Liver (tissue), 9 donors: ENCODE measurements around the gene TTC39C. TPM values are rescaled to one million over a fixed set of nuclear protein-coding genes. Genes with fewer than 3 reads are reported as not detected.

Source experiments
- DNase-seq: peaks from one replicate; pipeline ENCODE4 v3.0.0-alpha.2; 2017; ENCODE audit warnings: low spot score
- H3K27ac ChIP-seq, 2 donors: one replicate each; pipeline ENCODE4 v1.7.0; 2013; ENCODE audit warnings: inconsistent platforms in 2 of 2, low read length in 2 of 2, control low read depth in 1 of 2, low read depth in 1 of 2, mild to moderate bottlenecking in 1 of 2
- H3K27me3 ChIP-seq, 4 donors: one replicate each; pipeline versions ENCODE4 v1.6.1 to v1.7.0; 2013; ENCODE audit warnings: low read length in 3 of 4, inconsistent platforms in 1 of 4, mild to moderate bottlenecking in 1 of 4, moderate library complexity in 1 of 4; ENCODE audit not compliant: control insufficient read depth in 4 of 4, insufficient read depth in 4 of 4
- H3K36me3 ChIP-seq, 4 donors: one replicate each; pipeline versions ENCODE4 v1.6.1 to v1.7.0; 2013; ENCODE audit warnings: low read length in 3 of 4, mild to moderate bottlenecking in 3 of 4, low read depth in 1 of 4, moderate library complexity in 1 of 4; ENCODE audit not compliant: control insufficient read depth in 4 of 4, insufficient read depth in 3 of 4
- H3K4me1 ChIP-seq, 4 donors: one replicate each; pipeline versions ENCODE4 v1.6.1 to v1.7.0; 2013; ENCODE audit warnings: low read length in 3 of 4, mild to moderate bottlenecking in 3 of 4, moderate library complexity in 1 of 4; ENCODE audit not compliant: control insufficient read depth in 4 of 4, insufficient read depth in 4 of 4
- H3K4me3 ChIP-seq, 3 donors: one replicate each; pipeline versions ENCODE4 v1.6.1 to v1.7.0; 2013; ENCODE audit warnings: low read length in 3 of 3, control low read depth in 1 of 3, low read depth in 1 of 3, mild to moderate bottlenecking in 1 of 3
- H3K9ac ChIP-seq, 2 donors: one replicate each; pipeline ENCODE4 v1.7.0; 2013; ENCODE audit warnings: low read length in 2 of 2, mild to moderate bottlenecking in 2 of 2, moderate library complexity in 2 of 2, control low read depth in 1 of 2, low read depth in 1 of 2
- H3K9me3 ChIP-seq, 4 donors: one replicate each; pipeline versions ENCODE4 v1.6.1 to v1.7.0; 2013; ENCODE audit warnings: low read length in 3 of 4; ENCODE audit not compliant: control insufficient read depth in 4 of 4
- CTCF ChIP-seq: fragments of 150-350 bp; IDR thresholded peaks from 2 replicates; pipeline ENCODE4 v1.5.1; 2017; ENCODE audit warnings: improper control_type of control experiment, low read depth, low read length; ENCODE audit not compliant: missing input control
- EGR1 ChIP-seq, 2 donors: IDR thresholded peaks; 2 replicates each; pipeline ENCODE4 v1.6.1; 2016 to 2018; ENCODE audit warnings: antibody characterized with exemption in 2 of 2, low read depth in 2 of 2
- FOXA1 ChIP-seq: IDR thresholded peaks from 2 replicates; pipeline ENCODE4 v1.6.1; 2016; ENCODE audit warnings: antibody characterized with exemption
- FOXA2 ChIP-seq: IDR thresholded peaks from 2 replicates; pipeline ENCODE4 v1.6.1; 2016; ENCODE audit warnings: antibody characterized with exemption
- GABPA ChIP-seq, 2 donors: IDR thresholded peaks in 1 of 2; conservative IDR thresholded peaks in 1 of 2; 2 replicates each; pipeline ENCODE4 v1.6.1; 2016; ENCODE audit warnings: antibody characterized with exemption in 2 of 2, mild to moderate bottlenecking in 1 of 2, moderate library complexity in 1 of 2
- HNF4A ChIP-seq, 2 donors: conservative IDR thresholded peaks; 2 replicates each; pipeline ENCODE4 v1.6.1; 2016; ENCODE audit warnings: antibody characterized with exemption in 2 of 2, mild to moderate bottlenecking in 2 of 2
- HNF4G ChIP-seq: IDR thresholded peaks from 2 replicates; pipeline ENCODE4 v1.6.1; 2016; ENCODE audit warnings: antibody characterized with exemption
- JUND ChIP-seq, 2 donors: IDR thresholded peaks; 2 replicates each; pipeline ENCODE4 v1.6.1; 2016; ENCODE audit warnings: antibody characterized with exemption in 2 of 2
- NR2F2 ChIP-seq: IDR thresholded peaks from 2 replicates; pipeline ENCODE4 v1.6.1; 2016; ENCODE audit warnings: antibody characterized with exemption
- RAD21 ChIP-seq, 2 donors: IDR thresholded peaks; 2 replicates each; pipeline ENCODE4 v1.6.1; 2016; ENCODE audit warnings: antibody characterized with exemption in 2 of 2, mild to moderate bottlenecking in 2 of 2
- RXRA ChIP-seq, 2 donors: IDR thresholded peaks; 2 replicates each; pipeline ENCODE4 v1.6.1; 2017 to 2018; ENCODE audit warnings: antibody characterized with exemption in 2 of 2, mild to moderate bottlenecking in 1 of 2
- SP1 ChIP-seq: IDR thresholded peaks from 2 replicates; pipeline ENCODE4 v1.6.1; 2018; ENCODE audit warnings: antibody characterized with exemption, mild to moderate bottlenecking
- TAF1 ChIP-seq: conservative IDR thresholded peaks from 2 replicates; pipeline ENCODE4 v1.6.1; 2016; ENCODE audit warnings: antibody characterized with exemption, mild to moderate bottlenecking
- YY1 ChIP-seq: IDR thresholded peaks from 2 replicates; pipeline ENCODE4 v1.6.1; 2016; ENCODE audit warnings: antibody characterized with exemption, mild to moderate bottlenecking
- WGBS: extraction: QIAGEN DNeasy Blood & Tissue Kit; methylation state at CpG from one replicate; pipeline ENCODE4 v1.1.7; 2013; 5-methylcytosine and 5-hydroxymethylcytosine counted together
- polyA plus RNA-seq, 2 donors: library from polyadenylated mRNA; stranded (reverse) in 1 of 2; unstranded in 1 of 2; fragments of 200-250 nt in 1 of 2; fragments of >200 nt in 1 of 2; fragmentation: Nextera tagmentation in 1 of 2; extraction: Ambion mirVana in 1 of 2; gene quantifications; one replicate each; pipeline versions ENCODE4 v1.2.1 to v1.2.3, GENCODE V29; 2013 to 2015
- total RNA-seq, 2 donors: library from RNA; depleted of rRNA; stranded (reverse); fragments of >200 nt; gene quantifications; one replicate each; pipeline ENCODE4 v1.2.3, GENCODE V29; 2014
- TF ChIP-seq, protein P1 (sequence below): IDR thresholded peaks from 2 replicates; pipeline ENCODE4 v1.6.1; 2016; ENCODE audit warnings: antibody characterized with exemption
- TF ChIP-seq, protein P2 (sequence below): IDR thresholded peaks from 2 replicates; pipeline ENCODE4 v1.6.1; 2016; ENCODE audit warnings: antibody characterized with exemption, mild to moderate bottlenecking
- TF ChIP-seq, protein P3 (sequence below): IDR thresholded peaks from 2 replicates; pipeline ENCODE4 v1.6.1; 2016; ENCODE audit warnings: antibody characterized with exemption
- donor health status: healthy.
- donor health status: healthy.
- donor health status: healthy.
- donor health status: healthy.
- donor health status: healthy.

Gene TTC39C
- total and polyA plus RNA-seq, 4 donors: 22.8 to 55.1 (median 38.6) TPM

DNA sequence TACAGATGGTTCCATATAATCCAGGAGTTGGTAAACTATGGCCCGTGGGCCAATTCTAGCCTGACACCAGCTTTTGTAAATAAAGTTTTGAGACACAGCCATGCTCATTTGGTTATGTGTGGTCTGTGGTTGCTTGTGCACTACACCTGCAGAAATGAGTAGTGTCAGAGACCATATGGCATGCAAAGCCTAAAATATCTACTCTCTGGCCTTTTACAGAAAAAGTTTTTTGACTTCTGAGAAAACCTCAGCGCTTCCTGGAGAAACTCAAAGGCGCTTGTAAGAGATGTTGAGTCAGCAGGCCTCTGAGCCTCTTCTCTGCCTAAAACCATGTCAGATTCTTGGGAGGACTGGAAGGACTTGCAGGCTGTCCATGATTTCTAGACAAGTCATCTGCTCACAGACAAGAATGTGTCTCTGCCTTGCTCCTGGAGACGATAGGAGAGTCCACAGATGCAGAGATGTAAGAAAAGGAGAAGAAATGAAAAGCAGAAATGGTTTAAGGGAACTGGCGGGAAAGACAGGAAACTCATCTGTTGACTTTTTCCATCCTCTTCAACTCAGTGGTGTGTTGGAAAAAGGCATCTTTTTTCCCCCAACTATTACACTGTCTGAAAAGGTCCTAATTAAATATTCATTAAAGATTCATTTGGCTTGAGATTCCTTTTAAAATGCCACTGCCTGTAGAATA, 5.2 kb downstream of the TTC39C start:
- Histone ChIP-seq H3K27me3 (no peaks in the 10 kb centered on the region), H3K36me3 (peaks cover 0 to 3% (median 0%) of the 10 kb centered on the region in 4 donors), H3K4me3 (no peak overlapping the region), H3K27ac (no peak overlapping the region), H3K9ac (no peak overlapping the region), H3K4me1 (peaks cover 2 to 20% (median 3%) of the 10 kb centered on the region in 4 donors), H3K9me3 (no peaks in the 10 kb centered on the region)
- TF ChIP-seq, protein P1, sequence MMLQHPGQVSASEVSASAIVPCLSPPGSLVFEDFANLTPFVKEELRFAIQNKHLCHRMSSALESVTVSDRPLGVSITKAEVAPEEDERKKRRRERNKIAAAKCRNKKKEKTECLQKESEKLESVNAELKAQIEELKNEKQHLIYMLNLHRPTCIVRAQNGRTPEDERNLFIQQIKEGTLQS: no peak
- TF ChIP-seq RAD21 (IDR thresholded peaks at IDR 0.05): no peak
- no peak for TF ChIP-seq GABPA (IDR thresholded peaks at IDR 0.05 in 1 of 2, conservative IDR thresholded peaks at IDR 0.05 in 1 of 2)
- TF ChIP-seq HNF4A (conservative IDR thresholded peaks at IDR 0.05): no peak
- TF ChIP-seq JUND (IDR thresholded peaks at IDR 0.05): no peak
- TF ChIP-seq, protein P2, sequence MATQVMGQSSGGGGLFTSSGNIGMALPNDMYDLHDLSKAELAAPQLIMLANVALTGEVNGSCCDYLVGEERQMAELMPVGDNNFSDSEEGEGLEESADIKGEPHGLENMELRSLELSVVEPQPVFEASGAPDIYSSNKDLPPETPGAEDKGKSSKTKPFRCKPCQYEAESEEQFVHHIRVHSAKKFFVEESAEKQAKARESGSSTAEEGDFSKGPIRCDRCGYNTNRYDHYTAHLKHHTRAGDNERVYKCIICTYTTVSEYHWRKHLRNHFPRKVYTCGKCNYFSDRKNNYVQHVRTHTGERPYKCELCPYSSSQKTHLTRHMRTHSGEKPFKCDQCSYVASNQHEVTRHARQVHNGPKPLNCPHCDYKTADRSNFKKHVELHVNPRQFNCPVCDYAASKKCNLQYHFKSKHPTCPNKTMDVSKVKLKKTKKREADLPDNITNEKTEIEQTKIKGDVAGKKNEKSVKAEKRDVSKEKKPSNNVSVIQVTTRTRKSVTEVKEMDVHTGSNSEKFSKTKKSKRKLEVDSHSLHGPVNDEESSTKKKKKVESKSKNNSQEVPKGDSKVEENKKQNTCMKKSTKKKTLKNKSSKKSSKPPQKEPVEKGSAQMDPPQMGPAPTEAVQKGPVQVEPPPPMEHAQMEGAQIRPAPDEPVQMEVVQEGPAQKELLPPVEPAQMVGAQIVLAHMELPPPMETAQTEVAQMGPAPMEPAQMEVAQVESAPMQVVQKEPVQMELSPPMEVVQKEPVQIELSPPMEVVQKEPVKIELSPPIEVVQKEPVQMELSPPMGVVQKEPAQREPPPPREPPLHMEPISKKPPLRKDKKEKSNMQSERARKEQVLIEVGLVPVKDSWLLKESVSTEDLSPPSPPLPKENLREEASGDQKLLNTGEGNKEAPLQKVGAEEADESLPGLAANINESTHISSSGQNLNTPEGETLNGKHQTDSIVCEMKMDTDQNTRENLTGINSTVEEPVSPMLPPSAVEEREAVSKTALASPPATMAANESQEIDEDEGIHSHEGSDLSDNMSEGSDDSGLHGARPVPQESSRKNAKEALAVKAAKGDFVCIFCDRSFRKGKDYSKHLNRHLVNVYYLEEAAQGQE: no peak
- no peak for TF ChIP-seq FOXA1
- TF ChIP-seq FOXA2: no peak
- no peak for TF ChIP-seq SP1
- no peak for TF ChIP-seq CTCF
- TF ChIP-seq TAF1: no peak
- TF ChIP-seq EGR1 (IDR thresholded peaks at IDR 0.05; ENCODE audit: low read depth in 2 of 2): no peak
- TF ChIP-seq, protein P3, sequence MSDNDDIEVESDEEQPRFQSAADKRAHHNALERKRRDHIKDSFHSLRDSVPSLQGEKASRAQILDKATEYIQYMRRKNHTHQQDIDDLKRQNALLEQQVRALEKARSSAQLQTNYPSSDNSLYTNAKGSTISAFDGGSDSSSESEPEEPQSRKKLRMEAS: no peak
- no peak for TF ChIP-seq YY1
- TF ChIP-seq HNF4G: no peak
- no peak for TF ChIP-seq RXRA (IDR thresholded peaks at IDR 0.05)
- DNase-seq: no peak
- 81% methylated on average over 5 of the region's 5 CpGs for WGBS

DNA sequence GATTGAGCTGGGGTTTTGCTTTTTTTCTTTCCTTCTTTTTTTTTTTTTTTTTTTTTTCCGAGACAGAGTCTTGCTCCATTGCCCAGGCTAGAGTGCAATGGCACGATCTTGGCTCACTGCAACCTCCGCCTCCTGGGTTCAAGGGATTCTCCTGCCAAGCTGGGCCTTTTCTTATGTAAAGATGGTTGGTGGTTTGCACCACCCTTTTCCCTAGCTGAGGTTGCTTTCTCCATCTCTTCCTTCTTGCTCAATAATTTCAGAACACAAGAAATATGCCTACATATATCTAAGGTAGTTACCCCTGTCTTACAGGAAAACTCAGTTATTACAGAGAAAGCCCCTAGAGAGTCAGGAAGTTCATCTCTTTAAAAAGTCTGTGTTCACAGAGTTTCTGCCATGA, 7.0 kb downstream of the TTC39C start:
- H3K9me3 ChIP-seq: no peaks in the 10 kb centered on the region
- H3K9ac ChIP-seq: no peak overlapping the region
- no peak overlapping the region for H3K4me3 ChIP-seq
- H3K27ac ChIP-seq: no peak overlapping the region
- no peak for DNase-seq
- WGBS: 88% methylated on average over 3 of the region's 3 CpGs
- peaks cover 0 to 11% (median 2%) of the 10 kb centered on the region in 4 donors for H3K4me1 ChIP-seq
- no peaks in the 10 kb centered on the region for H3K27me3 ChIP-seq
- H3K36me3 ChIP-seq: peaks cover 0 to 3% (median 0%) of the 10 kb centered on the region in 4 donors
- TF ChIP-seq CTCF (no peak), RAD21 (IDR thresholded peaks at IDR 0.05) (no peak), SP1 (no peak), TAF1 (no peak), EGR1 (IDR thresholded peaks at IDR 0.05; ENCODE audit: low read depth in 2 of 2) (no peak), YY1 (no peak), JUND (IDR thresholded peaks at IDR 0.05) (no peak), NR2F2 (no peak), FOXA1 (no peak), GABPA (IDR thresholded peaks at IDR 0.05 in 1 of 2, conservative IDR thresholded peaks at IDR 0.05 in 1 of 2) (no peak)
- TF ChIP-seq, protein P3: no peak
- TF ChIP-seq, protein P1: no peak
- TF ChIP-seq, protein P2: no peak
